ENCODE data around the gene RNFT2. TPM values are rescaled to one million over a fixed set of nuclear protein-coding genes. Genes with fewer than 3 reads are reported as not detected.

RNFT2 gene
- total and polyA plus RNA-seq, 3 donors from 2014 or later: 6.8 to 11.7 (median 9.0) TPM

DNA sequence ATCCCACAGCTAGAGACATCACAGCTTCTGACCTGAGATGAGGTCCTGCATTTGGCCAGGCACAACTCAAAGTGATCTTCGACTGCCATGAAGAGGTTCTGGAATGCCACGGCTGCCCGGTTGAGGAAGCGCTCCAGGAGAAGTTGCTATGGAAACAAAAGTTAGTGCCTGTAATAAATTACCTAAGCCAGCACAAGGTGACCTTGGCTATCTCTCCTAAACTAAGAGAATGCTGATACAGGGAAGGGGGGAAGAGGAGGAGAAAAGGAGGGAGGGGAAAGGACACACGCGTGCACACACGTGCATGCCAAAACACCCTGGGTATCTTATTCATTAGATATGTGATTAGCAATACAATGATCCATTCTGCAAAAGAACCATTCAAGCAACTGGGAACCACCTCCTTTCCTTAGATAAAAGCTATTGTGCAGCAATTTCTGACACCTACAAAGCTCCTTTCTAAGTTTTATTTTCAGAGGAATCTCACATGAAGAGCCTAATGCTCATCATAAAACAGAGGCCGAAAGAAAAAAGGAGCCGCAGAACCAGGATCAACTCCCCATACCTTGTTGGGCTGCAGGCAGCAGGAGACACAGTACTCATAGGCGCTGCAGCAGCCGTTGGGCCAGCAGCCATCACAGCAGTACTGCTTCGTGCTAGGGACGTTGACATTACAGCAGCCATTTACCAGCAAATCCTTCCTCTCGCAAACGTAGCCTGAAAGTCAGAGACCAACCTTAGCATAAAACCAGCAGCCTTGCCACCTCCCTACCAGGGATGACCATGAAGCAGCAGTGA lies 18.2 kb upstream of the RNFT2 start:
- Histone ChIP-seq H3K9me3 (no peaks in the 10 kb centered on the region), H3K4me3 (no peak overlapping the region), H3K4me1 (no peaks in the 10 kb centered on the region), H3K27me3 (no peaks in the 10 kb centered on the region), H3K27ac (no peak overlapping the region), H3K36me3 (ENCODE audit: low read depth, missing control alignments) (no peaks in the 10 kb centered on the region)
- no peak for DNase-seq
- TF ChIP-seq, protein P1, sequence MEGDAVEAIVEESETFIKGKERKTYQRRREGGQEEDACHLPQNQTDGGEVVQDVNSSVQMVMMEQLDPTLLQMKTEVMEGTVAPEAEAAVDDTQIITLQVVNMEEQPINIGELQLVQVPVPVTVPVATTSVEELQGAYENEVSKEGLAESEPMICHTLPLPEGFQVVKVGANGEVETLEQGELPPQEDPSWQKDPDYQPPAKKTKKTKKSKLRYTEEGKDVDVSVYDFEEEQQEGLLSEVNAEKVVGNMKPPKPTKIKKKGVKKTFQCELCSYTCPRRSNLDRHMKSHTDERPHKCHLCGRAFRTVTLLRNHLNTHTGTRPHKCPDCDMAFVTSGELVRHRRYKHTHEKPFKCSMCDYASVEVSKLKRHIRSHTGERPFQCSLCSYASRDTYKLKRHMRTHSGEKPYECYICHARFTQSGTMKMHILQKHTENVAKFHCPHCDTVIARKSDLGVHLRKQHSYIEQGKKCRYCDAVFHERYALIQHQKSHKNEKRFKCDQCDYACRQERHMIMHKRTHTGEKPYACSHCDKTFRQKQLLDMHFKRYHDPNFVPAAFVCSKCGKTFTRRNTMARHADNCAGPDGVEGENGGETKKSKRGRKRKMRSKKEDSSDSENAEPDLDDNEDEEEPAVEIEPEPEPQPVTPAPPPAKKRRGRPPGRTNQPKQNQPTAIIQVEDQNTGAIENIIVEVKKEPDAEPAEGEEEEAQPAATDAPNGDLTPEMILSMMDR (IDR thresholded peaks at IDR 0.05): no peak
- no peak for TF ChIP-seq POLR2A (IDR thresholded peaks at IDR 0.05)
- intact Hi-C loops (cut with DNase I; ENCODE audit: low total_unique reads): no loop called here
- WGBS, 2 donors: 74 to 79% methylated on average over 15 of the region's 15 CpGs

DNA sequence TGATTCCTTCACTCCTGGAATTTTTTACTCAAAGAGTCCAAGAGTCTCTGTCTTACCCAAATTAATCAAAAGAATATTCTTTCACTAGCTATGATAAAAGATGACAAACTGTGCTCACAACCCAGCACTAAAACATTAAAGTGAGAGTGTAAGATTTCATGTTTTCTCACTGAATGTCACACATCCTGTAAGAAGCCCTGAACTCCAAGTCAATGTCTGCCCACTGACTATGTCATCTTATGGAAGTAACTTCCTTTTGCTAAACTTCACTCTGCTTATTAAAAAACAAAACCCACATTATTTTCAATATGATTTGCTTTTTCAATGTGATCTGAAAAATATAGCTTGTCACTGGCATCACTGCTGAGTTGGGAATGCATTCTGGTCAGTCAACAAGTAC lies 15.9 kb upstream of the RNFT2 start:
- no peak overlapping the region for H3K27ac ChIP-seq
- intact Hi-C loops (cut with DNase I; ENCODE audit: low total_unique reads): no loop called here
- no peak for DNase-seq
- H3K4me3 ChIP-seq: no peak overlapping the region
- TF ChIP-seq, protein P1 (IDR thresholded peaks at IDR 0.05): no peak
- TF ChIP-seq POLR2A (IDR thresholded peaks at IDR 0.05): no peak
- no peaks in the 10 kb centered on the region for H3K9me3 ChIP-seq
- H3K27me3 ChIP-seq: no peaks in the 10 kb centered on the region
- no peaks in the 10 kb centered on the region for H3K36me3 ChIP-seq (ENCODE audit: low read depth, missing control alignments)
- peaks cover 9% of the 10 kb centered on the region for H3K4me1 ChIP-seq

DNA sequence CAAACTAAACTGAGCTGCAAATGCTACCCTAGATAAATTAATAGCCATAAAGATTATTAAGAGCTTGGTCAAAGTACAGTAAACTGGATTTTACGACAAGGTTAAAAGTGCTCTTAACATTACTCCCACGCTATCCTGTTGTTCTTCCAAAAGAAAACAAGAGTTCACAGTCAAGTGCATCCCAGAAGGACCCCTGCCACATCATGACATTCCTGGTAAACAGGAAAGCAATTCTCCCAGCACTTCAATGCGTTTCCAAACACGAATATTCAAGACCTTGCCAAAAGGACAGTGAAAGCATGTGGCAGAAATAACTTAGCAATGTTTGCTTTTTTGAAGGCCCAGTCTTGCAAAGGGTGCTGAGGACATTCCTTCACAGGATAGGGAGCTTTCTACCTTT lies 11.4 kb upstream of the RNFT2 start:
- Histone ChIP-seq H3K4me1 (peaks cover 14% of the 10 kb centered on the region), H3K36me3 (ENCODE audit: low read depth, missing control alignments) (no peaks in the 10 kb centered on the region), H3K4me3 (no peak overlapping the region), H3K27ac (no peak overlapping the region), H3K27me3 (no peaks in the 10 kb centered on the region), H3K9me3 (no peaks in the 10 kb centered on the region)
- intact Hi-C loops (cut with DNase I; ENCODE audit: low total_unique reads): no loop called here
- TF ChIP-seq, protein P1 (IDR thresholded peaks at IDR 0.05): no peak
- no peak for TF ChIP-seq POLR2A (IDR thresholded peaks at IDR 0.05)
- 31 to 33% methylated on average over 4 of the region's 4 CpGs for WGBS, 2 donors
- no peak for DNase-seq

DNA sequence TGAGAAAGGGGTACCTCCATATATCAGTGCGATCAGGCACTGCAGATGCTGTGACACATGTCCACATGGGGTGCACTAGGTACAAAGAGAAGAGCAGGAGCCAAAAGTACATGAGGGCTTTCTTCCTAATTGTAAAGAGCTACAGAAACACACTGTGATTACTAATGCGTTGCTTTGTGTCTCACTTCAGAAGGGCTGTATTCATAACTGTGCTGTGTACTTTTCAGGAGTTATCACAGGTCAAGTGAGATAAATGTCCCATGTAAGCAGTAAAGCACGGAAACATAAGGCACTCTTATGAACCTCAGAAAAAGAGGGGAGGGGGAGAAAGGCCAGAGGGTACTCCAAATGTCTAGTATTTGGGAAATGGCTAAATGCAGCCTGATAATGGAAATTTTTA lies 10.9 kb upstream of the RNFT2 start:
- Histone ChIP-seq H3K4me1 (peaks cover 14% of the 10 kb centered on the region), H3K36me3 (ENCODE audit: low read depth, missing control alignments) (no peaks in the 10 kb centered on the region), H3K27ac (no peak overlapping the region), H3K27me3 (no peaks in the 10 kb centered on the region), H3K4me3 (no peak overlapping the region), H3K9me3 (no peaks in the 10 kb centered on the region)
- TF ChIP-seq, protein P1 (IDR thresholded peaks at IDR 0.05): no peak
- no peak for TF ChIP-seq POLR2A (IDR thresholded peaks at IDR 0.05)
- intact Hi-C loops (cut with DNase I; ENCODE audit: low total_unique reads): no loop called here
- DNase-seq: no peak
- 40 to 56% methylated on average over 3 of the region's 3 CpGs for WGBS, 2 donors

DNA sequence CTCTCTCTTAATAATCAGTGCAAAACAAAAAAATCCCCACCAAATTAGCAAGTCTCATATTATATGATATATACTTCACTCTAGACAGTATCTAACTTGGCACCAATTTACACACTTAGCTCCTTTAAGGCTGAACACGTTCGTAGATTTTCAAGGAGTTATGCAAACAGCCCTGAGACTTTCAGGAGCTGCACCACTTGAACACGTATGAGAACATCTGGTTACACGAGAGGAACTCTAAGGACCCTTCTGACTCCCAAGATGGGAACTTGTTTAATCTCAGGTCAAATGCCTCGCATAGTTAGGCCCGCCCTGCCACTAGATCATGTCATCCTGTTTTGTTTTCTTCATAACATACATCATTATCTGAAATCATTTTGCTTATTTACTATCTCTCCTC lies 10.2 kb upstream of the RNFT2 start:
- no peak overlapping the region for H3K27ac ChIP-seq
- intact Hi-C loops (cut with DNase I; ENCODE audit: low total_unique reads): no loop called here
- no peak for DNase-seq
- no peaks in the 10 kb centered on the region for H3K27me3 ChIP-seq
- no peaks in the 10 kb centered on the region for H3K36me3 ChIP-seq (ENCODE audit: low read depth, missing control alignments)
- peaks cover 14% of the 10 kb centered on the region for H3K4me1 ChIP-seq
- TF ChIP-seq, protein P1 (IDR thresholded peaks at IDR 0.05): no peak
- no peak for TF ChIP-seq POLR2A (IDR thresholded peaks at IDR 0.05)
- no peaks in the 10 kb centered on the region for H3K9me3 ChIP-seq
- no peak overlapping the region for H3K4me3 ChIP-seq
- 46 to 54% methylated on average over 6 of the region's 6 CpGs for WGBS, 2 donors
